GM19455 (cell line): ENCODE results near the gene CERCAM.
"Not testable (repeated sequence)": the region's sequence is repeated elsewhere in the genome, so short reads cannot be mapped to it uniquely, and the experiment has no call there.

Experiments
- ATAC-seq: cut with Tn5 transposase; IDR thresholded peaks from one replicate; pipeline ENCODE4 v1.9.1; 2021; ENCODE audit not compliant: unreplicated experiment

CERCAM gene

GRCh38 chr9:128392302-128393144, 28.1 kb upstream of the CERCAM start:
- no peak for ATAC-seq

- ATAC-seq: no peak
Measured at GRCh38 chr9:128393145-128393775, 27.4 kb upstream of the CERCAM start.

- ATAC-seq: no peak
Measured at GRCh38 chr9:128393970-128394369, 26.7 kb upstream of the CERCAM start.

GRCh38 chr9:128394379-128395168, 26.1 kb upstream of the CERCAM start:
- no peak for ATAC-seq

GRCh38 chr9:128396970-128397613, 23.6 kb upstream of the CERCAM start:
- no peak for ATAC-seq

- no peak for ATAC-seq
Measured at GRCh38 chr9:128397831-128398230, 22.8 kb upstream of the CERCAM start.

GRCh38 chr9:128399861-128400260, 20.8 kb upstream of the CERCAM start:
- no peak for ATAC-seq

- ATAC-seq: no peak
Measured at GRCh38 chr9:128404560-128404959, 16.1 kb upstream of the CERCAM start.

- no peak for ATAC-seq
Measured at GRCh38 chr9:128405077-128405779, 15.4 kb upstream of the CERCAM start.

GRCh38 chr9:128405780-128406171, 14.9 kb upstream of the CERCAM start:
- ATAC-seq: no peak

- no peak for ATAC-seq
Measured at GRCh38 chr9:128406848-128407391, 13.7 kb upstream of the CERCAM start.

- ATAC-seq: no peak
Measured at GRCh38 chr9:128408963-128409431, 11.7 kb upstream of the CERCAM start.

GRCh38 chr9:128409450-128409849, 11.2 kb upstream of the CERCAM start:
- ATAC-seq: no peak

- no peak for ATAC-seq
Measured at GRCh38 chr9:128409978-128410377, 10.7 kb upstream of the CERCAM start.

GRCh38 chr9:128411364-128412119, 9.1 kb upstream of the CERCAM start:
- ATAC-seq: no peak

GRCh38 chr9:128412120-128412790, 8.4 kb upstream of the CERCAM start:
- no peak for ATAC-seq

GRCh38 chr9:128413728-128414127, 6.9 kb upstream of the CERCAM start:
- not testable (repeated sequence) for ATAC-seq

- no peak for ATAC-seq
Measured at GRCh38 chr9:128414461-128414860, 6.2 kb upstream of the CERCAM start.

GRCh38 chr9:128415281-128415680, 5.4 kb upstream of the CERCAM start:
- ATAC-seq: no peak
